GM10248 (cell line): ENCODE data around the gene TLNRD1.

Source experiments
- CTCF ChIA-PET: fragments of 300-600 bp; sonication (Branson Sonifier 250); formaldehyde crosslinking; extraction: SDS; loops from one replicate; lab custom pipeline; 2021; ENCODE audit warnings: antibody characterized with exemption; lab: Yijun Ruan, JAX
- POLR2A ChIA-PET: fragments of 350-650 bp; sonication (Branson Sonifier 250); formaldehyde crosslinking; extraction: SDS; loops from one replicate; lab custom pipeline; 2020; ENCODE audit warnings: antibody characterized with exemption; lab: Yijun Ruan, JAX
- DNase-seq: peaks from one replicate; pipeline ENCODE4 v3.0.0; 2012; ENCODE audit errors: extremely low spot score
- CTCF ChIP-seq: IDR thresholded peaks from 2 replicates; pipeline ENCODE4 v1.5.1; 2012; ENCODE audit warnings: mild to moderate bottlenecking, low read depth; ENCODE audit errors: extremely low read depth, missing control alignments, control extremely low read depth

Gene TLNRD1

GRCh38 chr15:81054236-81054635 is 53.5 kb downstream of the TLNRD1 start:
- DNase-seq, result no peak
- no peak for TF ChIP-seq CTCF
- ChIA-PET CTCF (no interaction called here), POLR2A (no interaction called here)
